ENCODE results near the gene PPIF. TPM values are rescaled to one million over a fixed set of nuclear protein-coding genes. Genes with fewer than 3 reads are reported as not detected.
A peak's percentile ranks its signal among the peaks of the same experiment; 100 is the strongest.

Gene PPIF
- 29.7 TPM for total RNA-seq

DNA sequence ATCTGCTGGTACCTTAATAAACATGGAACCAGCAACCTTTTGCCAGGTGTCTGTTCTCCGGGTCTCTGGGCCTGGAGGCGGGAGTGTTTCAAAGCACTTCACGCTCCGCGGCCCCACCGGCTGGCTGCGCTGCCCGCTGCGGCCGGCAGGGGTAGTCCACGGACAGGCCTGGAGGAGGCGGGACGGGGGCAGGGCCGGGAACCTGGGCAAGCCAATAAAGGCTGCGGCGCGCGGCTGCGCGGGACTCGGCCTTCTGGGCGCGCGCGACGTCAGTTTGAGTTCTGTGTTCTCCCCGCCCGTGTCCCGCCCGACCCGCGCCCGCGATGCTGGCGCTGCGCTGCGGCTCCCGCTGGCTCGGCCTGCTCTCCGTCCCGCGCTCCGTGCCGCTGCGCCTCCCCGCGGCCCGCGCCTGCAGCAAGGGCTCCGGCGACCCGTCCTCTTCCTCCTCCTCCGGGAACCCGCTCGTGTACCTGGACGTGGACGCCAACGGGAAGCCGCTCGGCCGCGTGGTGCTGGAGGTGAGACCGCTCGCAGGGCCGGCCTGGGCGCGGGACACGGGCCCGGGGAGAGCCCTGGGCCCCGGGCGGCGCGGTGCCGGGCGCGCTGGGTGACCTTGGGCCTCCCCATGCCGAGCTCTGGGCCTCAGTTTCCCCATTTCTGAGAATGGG is at the start of gene PPIF:
Gene PPIF (plus strand): TSS at position 244 of the 668 bp plus-strand sequence. CDS start 80 bp downstream, at position 324.
- DNase-seq, result peak; percentile 81

DNA sequence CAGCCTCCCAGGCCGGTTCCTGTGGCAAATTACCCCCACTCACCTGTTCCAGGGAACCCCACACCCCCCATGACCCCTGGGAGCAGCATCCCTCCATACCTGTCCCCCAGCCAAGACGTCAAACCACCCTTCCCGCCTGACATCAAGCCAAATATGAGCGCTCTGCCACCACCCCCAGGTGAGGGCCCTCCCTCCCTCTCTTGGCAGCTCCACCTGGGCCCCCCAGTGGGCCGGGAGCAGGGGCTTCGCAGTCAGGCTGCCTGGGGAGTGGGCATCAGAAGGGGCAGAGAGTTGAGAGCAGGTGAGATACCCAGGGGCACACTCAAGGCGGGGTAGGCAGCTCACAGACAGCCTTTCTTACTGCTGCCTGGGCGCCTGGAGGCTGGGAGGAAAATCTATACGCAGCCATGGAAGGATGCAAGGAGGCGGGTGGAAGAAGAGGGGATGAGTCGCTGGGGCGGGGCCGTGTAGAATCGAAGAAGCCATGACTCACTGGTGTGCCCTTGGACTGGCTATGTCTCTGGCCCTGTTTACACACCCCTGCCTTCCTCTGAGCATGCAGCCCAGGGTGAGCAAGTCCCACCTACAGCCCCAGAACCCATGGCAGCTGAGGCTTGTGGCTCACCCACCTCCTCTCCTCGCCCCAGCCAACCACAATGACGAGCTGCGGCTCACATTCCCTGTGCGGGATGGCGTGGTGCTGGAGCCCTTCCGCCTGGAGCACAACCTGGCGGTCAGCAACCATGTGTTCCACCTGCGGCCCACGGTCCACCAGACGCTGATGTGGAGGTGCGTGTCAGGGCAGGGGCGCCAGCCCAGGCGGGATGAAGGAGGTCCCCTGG is 48.6 kb upstream of the PPIF start:
- DNase-seq, result no peak

DNA sequence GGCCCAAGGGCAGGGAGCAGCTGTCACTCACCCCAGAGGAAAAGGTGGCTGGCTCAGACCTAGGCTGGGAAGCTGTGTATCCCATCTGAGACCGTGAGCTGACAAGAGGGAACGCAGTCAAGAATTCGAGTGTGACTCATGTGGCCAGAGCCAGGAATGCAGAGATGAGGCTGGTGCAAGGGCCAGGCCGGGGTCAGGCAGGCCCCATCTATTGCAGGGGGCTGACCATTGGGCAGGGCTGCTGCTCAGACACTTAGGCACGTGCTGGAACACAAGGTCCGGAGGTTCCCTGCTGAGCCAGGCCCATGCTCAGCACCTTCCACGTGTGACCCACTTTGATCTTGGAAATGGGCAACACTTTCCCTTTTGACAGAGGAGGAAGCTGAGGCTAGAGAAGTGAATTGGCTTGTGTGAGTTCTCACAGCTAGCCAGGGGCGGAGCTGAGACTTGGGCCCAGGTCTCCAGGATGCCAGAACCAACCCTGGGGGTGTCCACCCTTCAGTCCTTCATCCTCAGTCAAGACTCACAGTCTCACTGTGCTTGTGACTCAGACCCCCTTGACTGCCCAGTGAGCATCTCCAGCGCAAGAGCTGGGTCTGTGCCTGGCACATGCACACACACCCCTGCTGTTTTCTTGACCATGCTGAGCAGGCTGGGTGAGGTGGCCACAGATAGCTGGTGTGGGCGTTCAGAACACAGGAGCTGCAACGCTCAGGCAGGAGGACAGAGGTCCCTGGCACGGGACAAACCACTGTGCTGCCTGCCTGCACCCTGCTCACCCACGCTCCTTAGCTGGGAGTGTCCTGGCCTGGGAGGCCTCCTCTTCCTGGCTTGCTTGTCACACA is 47.6 kb upstream of the PPIF start:
- no peak for DNase-seq

DNA sequence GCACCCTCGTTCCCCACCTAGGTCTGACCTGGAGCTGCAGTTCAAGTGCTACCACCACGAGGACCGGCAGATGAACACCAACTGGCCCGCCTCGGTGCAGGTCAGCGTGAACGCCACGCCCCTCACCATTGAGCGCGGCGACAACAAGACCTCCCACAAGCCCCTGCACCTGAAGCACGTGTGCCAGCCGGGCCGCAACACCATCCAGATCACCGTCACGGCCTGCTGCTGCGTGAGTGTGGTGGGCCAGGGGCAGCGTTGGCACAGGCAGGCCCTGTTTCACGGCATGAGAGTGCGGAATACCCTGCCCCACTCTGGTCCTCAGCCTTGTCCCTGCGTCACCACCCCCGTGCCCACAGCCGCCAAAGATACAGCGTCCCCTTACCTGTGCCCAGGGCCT is 46.6 kb upstream of the PPIF start:
- no peak for DNase-seq

DNA sequence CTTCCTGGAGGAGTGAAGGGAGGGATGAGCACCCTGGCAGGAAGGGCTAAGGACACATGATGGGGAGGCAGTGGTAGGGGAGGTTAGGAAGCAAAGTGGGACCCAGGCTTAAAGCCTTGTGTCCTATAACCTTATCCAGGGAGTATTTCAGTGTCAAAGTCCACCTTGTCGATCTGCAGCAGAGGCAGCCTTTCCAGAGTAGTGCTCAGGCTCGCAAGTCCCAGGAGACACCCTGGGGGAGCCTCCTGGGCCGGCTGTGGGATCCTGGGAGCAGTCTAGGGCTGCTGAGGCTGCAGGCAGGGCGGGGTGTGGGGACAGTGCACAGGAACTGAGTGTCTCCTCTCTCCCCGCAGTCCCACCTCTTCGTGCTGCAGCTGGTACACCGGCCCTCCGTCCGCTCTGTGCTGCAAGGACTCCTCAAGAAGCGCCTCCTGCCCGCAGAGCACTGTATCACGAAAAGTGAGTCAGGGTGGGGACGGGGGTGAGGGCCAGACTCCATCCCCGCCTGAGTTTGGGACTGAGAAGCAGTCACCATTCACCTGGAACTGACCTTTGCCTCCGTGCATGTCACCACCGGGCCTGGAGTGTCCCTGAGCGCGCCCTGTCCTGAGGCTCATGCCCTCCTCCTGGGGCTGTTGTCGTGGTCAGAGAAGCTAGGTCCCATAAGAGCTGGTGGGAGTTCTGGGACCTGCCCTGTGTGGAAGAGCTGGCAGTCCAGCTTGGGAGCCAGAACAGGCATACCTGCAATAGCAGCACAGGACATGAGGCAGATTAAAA is 45.3 kb upstream of the PPIF start:
- DNase-seq, result no peak

DNA sequence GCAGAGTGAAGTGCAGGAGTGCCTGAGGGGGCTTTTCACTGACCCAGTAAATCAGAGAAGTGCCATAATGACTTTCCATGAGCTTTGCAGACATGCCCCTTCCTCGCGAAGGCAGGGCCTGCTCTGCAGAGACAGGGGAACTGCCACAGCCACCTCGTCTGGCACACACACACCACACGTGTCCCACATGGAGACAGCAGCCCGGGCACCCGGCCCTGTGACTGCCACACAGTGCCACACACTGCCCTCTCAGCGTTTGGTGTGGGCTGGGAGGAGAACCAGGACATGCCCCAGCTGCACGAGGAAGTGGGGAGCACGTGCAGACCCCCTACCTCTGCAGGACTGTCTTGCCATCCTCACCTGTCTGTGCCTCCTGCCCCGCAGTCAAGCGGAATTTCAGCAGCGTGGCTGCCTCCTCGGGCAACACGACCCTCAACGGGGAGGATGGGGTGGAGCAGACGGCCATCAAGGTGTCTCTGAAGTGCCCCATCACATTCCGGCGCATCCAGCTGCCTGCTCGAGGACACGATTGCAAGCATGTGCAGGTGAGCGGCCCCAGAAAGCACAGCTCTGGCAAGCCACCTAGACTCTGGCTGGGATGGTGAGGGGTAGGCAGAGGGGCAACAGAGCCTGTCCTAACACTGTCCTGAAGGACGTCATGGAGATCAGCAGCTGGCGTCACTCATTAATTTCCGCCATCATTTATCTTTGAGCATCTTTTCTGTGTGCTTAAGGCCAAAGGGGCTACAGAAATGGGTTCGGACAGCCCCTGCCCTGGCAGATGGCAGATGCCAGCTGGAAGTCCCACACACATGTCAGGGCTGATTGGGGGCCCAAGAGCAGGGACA is 43.4 kb upstream of the PPIF start:
- no peak for DNase-seq

DNA sequence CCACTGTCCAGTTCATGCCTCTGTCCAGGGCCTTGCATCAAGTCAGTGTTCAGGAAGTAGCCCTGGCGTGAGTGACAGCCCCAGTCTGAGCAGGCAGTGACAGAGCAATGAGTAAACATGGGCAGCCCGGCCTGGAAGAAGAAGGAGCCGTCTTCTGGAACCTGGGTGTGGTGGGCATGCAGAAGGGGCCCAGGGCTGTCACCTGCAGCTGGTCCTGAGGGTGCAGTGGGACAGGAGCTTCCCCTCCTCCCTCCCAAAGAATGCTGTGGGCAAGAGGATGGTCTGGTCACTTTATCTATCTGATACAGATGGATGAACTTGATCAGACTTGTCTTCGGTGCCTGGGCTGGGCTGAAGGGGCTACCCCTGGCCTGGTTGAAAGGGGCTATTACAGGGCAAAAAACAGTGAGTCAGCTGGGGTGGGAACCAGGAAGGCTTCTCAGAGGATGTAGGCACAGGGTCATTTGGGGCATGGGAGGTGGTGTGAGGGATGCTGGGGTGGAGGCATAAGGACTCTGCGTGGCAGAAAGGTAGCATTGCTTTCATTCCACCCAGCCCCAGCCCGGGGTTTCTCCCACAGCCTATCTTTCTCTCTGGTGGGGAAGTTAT is 42.7 kb upstream of the PPIF start:
- no peak for DNase-seq

DNA sequence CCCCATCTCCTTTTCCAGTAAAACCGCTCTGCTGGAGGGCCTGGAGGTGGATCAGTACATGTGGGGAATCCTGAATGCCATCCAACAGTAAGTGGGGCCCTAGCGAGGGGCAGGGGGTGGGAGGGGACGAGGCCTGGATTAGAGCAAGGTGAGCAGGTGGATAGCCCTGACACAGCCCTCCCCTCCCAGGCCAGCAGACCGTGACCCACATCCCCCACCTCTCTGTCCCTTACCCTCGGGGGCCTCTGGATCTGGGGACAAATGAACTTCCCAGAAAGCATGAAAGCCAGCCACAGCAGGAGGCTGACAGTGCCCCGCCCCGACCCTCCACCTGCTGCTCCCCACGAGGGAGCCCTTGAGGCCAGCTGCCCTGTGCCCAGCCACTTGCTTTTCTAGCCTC is 41.8 kb upstream of the PPIF start:
- DNase-seq, result no peak

DNA sequence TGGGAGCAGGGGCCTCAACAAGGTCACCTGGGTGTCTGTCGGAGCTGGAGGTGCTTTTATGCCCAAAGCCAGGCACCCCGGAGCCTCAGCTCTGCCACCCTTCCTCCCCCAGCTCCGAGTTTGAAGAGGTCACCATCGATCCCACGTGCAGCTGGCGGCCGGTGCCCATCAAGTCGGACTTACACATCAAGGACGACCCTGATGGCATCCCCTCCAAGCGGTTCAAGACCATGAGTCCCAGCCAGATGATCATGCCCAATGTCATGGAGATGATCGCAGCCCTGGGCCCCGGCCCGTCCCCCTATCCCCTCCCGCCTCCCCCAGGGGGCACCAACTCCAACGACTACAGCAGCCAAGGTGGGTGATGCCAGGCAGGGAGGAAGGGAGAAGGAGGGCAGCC is 41.3 kb upstream of the PPIF start:
- DNase-seq, result no peak

DNA sequence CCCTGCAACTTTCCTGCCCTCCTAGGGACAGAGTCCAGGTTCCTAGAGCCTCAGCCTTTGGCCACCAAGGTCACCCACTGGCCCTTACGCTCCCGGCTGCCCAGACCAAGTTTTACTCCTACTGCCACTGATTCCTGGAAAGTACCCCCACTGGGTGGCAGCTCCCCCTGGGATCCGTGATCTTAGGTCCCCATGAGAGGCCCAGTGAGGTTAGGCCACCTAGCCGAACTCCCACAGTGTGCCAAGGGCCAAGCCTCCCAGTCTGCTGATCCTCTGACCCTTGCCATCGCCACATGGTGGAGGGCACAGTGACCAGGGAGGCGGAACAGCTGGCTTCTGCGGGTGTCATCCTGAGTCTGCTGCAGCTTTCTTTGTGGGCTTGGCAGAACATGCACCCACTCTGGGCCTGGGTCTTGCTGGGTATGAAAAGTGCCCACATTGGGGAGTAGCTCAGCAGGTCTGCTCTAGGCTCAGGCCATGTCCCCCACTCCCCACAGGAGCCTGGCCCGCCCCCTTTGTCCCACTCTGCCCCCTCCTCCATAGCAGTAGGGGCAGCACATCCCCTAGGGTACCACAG is 40.5 kb upstream of the PPIF start:
- DNase-seq, result no peak

DNA sequence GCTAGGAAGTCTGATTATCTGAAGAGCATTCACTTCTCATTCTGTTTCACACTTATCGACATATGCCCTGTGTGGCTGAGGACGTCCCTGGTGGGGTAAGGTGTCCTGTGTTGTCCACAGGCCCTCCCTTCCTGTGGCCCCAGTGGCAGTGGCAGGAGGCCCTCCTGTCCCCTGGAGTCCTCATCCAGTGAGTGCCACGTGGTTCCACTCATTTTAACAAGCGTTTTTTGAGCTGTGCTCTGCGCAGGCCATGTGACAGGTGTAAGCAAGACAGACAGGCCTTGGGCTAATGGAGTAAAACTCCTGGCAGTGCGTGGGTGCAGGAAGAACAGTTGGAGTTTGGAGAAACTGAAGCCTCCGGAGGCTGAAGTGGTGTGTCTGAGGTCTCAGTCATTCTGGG is 39.3 kb upstream of the PPIF start:
- no peak for DNase-seq

DNA sequence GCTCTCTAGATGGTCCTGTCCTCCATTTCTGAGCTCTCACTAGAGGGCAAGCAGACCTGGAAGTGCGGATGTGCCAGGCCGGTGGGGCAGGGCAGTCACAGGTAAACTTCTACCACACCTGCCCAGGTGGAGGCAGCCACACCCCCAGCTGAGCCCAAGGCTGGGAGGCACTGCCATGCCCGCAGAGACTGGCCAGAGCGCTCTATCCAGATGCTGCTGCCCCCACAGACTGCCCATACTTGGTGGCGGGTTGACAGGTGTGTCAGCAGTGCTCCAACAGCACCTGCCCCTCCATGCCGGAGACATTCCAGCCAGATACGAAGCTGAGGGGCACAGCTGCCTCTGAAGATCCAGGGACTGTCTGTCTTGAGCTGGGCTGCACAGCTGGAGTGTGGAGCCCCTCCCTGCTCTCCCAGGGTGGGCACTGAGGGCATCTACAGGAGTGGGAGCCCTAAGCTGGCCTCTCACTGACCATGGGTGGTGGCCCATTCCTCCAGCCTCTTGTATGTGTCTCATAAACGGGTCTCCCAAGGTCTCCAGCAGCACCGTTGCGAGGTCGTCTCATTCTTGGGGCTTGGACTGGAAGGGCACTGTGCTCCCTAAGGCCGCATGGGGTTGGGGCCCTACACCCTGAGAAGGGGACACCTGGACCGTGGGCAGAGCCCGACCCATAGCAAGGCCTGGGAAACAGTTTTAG is 38.2 kb upstream of the PPIF start:
- DNase-seq, result no peak

DNA sequence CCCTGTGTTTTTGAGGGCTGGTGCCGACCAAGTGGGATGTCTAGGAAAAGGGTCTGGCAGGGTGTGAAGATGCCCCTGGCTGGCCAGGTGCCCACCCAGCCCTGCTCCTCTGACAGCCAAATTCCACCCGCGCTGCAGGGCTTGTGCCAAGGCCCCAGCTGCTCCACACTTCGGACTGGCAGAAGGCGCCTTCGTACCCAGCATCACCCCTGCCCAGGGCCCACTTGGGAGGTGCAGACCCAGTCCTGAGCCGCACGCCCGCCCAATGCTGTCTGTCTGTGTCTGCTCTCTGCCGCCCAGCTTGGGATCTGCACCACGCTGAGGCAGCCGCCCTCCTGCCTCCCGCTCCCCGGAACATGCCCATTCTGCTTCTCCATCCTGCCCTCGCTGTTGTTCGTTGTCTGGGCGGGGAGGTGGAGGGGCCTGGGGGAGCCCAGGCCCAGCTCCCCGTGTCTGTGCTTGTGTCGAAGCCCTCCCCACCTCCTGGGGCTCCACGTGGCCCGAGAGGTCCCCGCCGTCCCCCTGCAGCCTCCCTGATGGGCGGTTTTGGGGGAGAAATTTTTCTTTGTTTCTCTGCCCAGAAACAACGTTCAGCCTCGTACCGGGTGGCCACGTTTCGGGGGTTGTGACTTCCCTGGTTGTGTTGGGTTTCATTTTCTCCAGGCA is 36.9 kb upstream of the PPIF start:
- no peak for DNase-seq

DNA sequence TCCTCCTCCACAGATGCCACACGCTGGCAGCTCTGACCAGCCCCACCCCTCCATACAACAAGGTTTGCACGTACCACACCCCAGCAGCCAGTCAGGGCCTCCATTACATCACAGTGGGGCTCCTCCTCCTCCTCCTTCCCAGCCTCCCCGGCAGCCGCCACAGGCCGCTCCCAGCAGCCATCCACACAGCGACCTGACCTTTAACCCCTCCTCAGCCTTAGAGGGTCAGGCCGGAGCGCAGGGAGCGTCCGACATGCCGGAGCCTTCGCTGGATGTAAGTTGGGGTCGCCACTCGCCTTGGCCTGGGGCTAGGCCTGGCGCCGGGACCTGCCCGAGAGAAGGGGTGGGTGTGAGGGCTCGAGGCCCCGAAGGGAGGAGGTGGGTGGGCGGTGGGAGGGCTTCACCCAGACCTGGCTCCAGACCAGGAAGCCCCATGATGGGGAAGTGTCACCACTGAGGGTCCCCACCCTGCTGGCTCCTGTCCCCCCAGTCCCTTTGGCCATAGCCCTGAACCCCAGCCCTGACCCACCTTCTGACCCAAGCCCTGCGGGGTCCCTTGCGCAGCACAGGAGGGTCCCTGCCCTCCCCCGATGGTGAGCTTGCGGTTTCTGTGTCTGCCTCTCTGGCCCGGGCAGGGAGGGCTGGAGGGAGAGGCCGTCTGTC is 36.2 kb upstream of the PPIF start:
- DNase-seq, result no peak

DNA sequence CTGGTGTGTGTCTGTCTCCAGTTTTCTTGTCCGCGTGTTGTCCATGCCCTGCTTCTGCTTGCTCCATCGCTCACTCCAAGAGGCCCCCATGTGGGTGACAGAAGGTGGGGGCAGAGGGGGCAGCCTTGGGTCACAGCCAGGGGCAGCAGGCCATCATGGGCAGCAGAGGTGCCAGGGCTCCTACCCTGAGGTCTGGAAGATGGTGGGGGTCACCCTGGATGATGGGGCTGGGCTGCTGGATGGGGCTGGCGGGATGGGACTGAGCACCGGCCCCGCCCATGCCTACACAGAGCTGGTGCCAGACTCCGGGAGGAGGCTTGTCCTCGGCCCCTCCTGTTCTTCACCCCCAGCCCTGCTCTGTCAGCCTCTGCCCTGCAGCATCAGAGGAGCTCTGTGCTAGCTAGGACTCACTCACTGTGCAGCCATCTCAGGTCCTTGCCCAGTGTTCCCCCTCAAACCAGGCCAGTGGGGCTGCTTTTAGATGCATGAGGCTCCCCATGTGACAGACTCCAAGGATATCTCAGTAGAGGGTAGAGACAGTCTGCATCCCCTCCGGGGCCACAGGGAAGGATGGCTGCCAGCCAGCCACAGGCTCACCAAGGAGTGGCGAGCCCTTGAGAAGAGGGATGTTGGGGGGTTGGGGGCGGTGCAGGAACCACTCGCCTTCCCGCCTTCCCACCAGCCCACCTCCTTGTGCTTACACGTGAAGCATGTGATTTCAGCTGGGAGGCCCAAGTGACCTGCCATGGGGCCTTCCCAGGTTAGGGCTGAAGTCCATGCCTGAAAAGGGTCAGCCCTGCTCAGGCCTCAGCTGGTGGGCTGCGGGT is 35.5 kb upstream of the PPIF start:
- no peak for DNase-seq

DNA sequence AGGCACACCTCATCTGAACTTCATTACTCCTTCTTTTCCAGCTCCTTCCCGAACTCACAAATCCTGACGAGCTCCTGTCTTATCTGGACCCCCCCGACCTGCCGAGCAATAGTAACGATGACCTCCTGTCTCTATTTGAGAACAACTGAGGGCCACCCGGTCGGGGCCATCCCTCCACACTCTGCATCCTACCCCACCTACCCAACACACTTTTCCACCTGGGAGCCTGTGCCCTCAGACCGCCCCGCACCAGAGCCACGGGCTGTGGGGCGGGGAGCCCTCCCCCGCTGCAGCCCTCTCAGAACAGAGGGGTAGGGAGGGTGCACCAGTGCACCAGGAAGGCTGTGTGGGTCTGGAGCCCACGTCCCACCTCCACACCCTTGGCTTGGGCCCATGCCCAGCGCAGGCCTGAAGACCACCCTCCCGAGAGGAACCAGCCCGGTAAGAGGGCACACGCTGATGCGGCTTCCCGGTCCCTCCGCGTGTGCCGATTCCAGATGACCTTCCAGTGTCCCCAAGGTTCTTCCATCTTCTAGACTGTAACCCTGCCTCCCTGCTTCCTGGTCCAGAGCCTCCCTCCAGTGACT is 34.6 kb upstream of the PPIF start:
- no peak for DNase-seq

DNA sequence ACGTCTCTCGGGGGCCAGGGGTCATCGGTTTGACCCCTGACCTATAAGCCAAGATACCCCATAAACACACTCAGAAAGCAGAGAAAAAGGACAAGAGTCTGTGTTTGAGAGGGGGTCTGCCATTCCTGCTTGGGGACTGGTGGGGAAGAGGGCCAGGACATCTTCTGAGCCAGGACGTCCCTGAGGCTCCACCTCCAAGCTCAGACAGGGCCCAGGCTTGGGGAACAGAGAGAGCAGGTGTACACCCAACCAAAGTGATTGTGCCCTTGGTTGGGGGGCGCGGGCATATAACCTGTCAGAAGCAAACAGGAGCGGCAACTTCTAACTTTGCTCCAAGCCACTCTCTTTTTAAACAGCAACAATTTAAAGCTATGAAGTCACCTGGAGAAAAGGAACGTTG is 33.9 kb upstream of the PPIF start:
- DNase-seq, result no peak

Measured in skin of body (tissue), 2 donors.